Measurements from ENCODE around the gene TENM3. TPM values are rescaled to one million over a fixed set of nuclear protein-coding genes. Genes with fewer than 3 reads are reported as not detected.

Gene TENM3
- total and polyA plus RNA-seq, 5 donors from 2014 or later = not detected

DNA sequence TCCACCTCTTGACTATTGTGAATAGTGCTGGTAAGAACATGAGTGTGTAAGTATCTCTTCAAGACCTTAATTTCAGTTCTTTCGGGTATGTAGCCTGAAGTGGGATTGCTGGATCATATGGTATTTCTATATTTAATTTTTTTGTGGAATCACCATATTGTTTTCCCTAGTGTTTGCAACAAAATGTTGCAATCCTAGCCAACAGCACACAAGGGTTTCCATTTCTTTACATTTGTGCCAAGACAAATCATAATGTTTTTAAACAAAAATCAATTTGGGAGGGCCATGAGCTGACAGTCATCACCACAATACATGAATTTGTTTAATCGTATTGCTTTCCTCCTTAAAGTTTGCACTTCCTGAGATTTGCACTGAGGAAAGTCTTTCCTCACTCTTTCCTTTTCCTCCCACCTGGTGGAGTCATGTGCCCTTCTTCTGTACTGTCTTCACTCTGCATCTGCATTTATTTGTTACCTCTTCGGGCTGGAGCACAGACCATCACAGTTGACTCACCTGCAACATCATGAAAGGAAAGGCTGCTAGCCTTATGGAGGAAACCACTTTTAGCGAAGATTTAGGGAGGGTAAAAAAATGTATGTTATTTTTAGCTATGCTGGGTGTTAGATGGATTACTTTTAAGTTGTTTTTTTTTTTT, 404.6 kb downstream of the TENM3 start:
- Mint-ChIP-seq H3K27me3 (peaks cover 4% of the 10 kb centered on the region), H3K4me1 (no peaks in the 10 kb centered on the region), H3K27ac (no peak overlapping the region), H3K36me3 (no peaks in the 10 kb centered on the region), H3K4me3 (no peak overlapping the region), H3K9me3 (peaks cover 0 to 8% (median 4%) of the 10 kb centered on the region in 7 donors)
- Histone ChIP-seq H3K4me1 (ENCODE audit: control insufficient read depth, insufficient read depth, low read length, poor library complexity, severe bottlenecking) (no peaks in the 10 kb centered on the region), H3K27me3 (ENCODE audit: control insufficient read depth, insufficient read depth, low read length) (no peaks in the 10 kb centered on the region), H3K9me3 (ENCODE audit: control insufficient read depth in 2 of 2, low read length in 2 of 2) (no peaks in the 10 kb centered on the region), H3K36me3 (ENCODE audit: control insufficient read depth, insufficient read depth, low read length) (no peaks in the 10 kb centered on the region), H3K4me3 (ENCODE audit: low read depth, low read length) (no peak overlapping the region), H3K27ac (ENCODE audit: insufficient read depth, low read length, poor library complexity, severe bottlenecking) (no peak overlapping the region)
- ATAC-seq (ENCODE audit: low read depth in 2 of 2) = no peak
- no peak for DNase-seq

DNA sequence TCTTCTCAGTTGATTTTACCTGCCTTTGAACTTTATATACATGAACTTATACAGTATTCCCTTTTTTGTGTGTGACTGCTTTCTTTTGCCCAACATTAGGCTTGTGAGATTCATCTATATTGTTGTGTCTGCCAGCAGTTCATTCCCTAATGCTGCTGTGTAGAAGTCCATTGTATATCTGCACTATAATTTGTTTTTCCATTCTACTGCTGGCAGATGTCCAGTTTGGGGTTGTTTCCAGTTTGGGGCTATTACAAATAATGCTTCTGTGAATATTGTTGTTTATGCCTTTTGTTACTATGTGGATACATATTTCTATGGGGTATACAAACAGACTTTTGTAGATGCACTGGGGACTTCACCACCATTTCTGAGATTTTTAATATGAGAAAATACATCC, 405.6 kb downstream of the TENM3 start:
- H3K27me3 ChIP-seq (ENCODE audit: control insufficient read depth, insufficient read depth, low read length) = no peaks in the 10 kb centered on the region
- H3K36me3 ChIP-seq (ENCODE audit: control insufficient read depth, insufficient read depth, low read length) = no peaks in the 10 kb centered on the region
- H3K4me1 Mint-ChIP-seq = no peaks in the 10 kb centered on the region
- H3K27ac ChIP-seq (ENCODE audit: insufficient read depth, low read length, poor library complexity, severe bottlenecking) = no peak overlapping the region
- peaks cover 0 to 8% (median 4%) of the 10 kb centered on the region in 7 donors for H3K9me3 Mint-ChIP-seq
- H3K9me3 ChIP-seq (ENCODE audit: control insufficient read depth in 2 of 2, low read length in 2 of 2) = no peaks in the 10 kb centered on the region
- H3K4me3 Mint-ChIP-seq = no peak overlapping the region
- ATAC-seq (ENCODE audit: low read depth in 2 of 2) (no peak), DNase-seq (no peak)
- H3K4me1 ChIP-seq (ENCODE audit: control insufficient read depth, insufficient read depth, low read length, poor library complexity, severe bottlenecking) = no peaks in the 10 kb centered on the region
- H3K4me3 ChIP-seq (ENCODE audit: low read depth, low read length) = no peak overlapping the region
- peaks cover 4% of the 10 kb centered on the region for H3K27me3 Mint-ChIP-seq
- H3K27ac Mint-ChIP-seq = no peak overlapping the region
- H3K36me3 Mint-ChIP-seq = no peaks in the 10 kb centered on the region

DNA sequence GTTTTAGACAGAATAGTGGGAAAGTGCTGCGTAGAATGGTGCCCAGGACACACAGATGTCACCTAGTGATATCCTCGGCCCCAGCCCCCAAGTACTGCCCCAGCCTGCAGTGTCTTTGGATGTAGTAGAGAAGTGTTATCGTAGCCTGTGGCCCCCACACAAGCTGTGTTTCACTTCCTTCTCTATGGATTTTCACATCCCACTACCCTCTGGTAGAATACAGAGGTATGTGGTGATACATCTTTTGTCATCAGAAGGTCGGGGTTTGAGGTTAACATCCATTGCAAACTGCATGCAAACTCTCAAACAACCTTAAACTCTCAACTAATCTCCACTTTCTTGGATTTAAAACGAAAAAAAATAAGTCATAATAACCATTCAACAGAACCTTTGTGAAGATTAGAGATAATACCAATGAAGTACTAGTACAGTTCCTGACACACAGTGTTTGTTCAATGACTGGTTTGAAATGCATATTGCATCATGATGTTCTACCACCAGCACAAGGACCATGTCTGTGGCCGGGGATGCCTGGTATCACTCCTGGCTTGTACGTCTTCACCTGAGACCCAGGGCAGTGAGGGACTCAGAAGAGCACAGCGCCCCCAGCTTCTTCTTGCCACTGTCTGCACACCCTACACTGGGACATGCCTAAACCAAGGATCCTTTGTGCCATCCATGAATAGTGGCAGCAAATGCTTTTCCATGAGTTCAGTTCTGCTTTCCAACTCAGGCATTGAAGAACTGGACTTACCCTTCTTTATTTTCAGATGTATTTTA, 406.7 kb downstream of the TENM3 start:
- Mint-ChIP-seq H3K4me3 (no peak overlapping the region), H3K27ac (no peak overlapping the region), H3K27me3 (peaks cover 4% of the 10 kb centered on the region), H3K9me3 (peaks cover 0 to 8% (median 4%) of the 10 kb centered on the region in 7 donors), H3K36me3 (no peaks in the 10 kb centered on the region), H3K4me1 (no peaks in the 10 kb centered on the region)
- H3K4me1 ChIP-seq (ENCODE audit: control insufficient read depth, insufficient read depth, low read length, poor library complexity, severe bottlenecking) = no peaks in the 10 kb centered on the region
- no peaks in the 10 kb centered on the region for H3K27me3 ChIP-seq (ENCODE audit: control insufficient read depth, insufficient read depth, low read length)
- DNase-seq = no peak
- no peak overlapping the region for H3K4me3 ChIP-seq (ENCODE audit: low read depth, low read length)
- ATAC-seq (ENCODE audit: low read depth in 2 of 2) = no peak
- no peaks in the 10 kb centered on the region for H3K36me3 ChIP-seq (ENCODE audit: control insufficient read depth, insufficient read depth, low read length)
- H3K27ac ChIP-seq (ENCODE audit: insufficient read depth, low read length, poor library complexity, severe bottlenecking) = no peak overlapping the region
- no peaks in the 10 kb centered on the region for H3K9me3 ChIP-seq (ENCODE audit: control insufficient read depth in 2 of 2, low read length in 2 of 2)

DNA sequence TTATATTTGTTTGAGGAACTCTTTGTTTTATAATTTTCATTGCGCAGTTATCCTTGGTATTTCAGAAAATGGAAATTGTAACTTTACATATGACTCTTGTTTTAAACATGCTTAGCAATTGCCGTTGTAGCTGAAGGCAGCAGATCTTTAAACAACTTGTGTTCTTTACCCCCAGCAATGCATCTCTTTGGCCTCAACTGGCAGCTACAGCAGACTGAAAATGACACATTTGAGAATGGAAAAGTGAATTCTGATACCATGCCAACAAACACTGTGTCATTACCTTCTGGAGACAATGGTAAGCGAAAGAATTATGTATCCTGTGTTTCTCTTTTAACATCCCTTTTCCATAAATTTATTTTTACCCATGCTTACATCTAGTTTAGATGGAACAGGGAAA, 410.4 kb downstream of the TENM3 start:
- Histone ChIP-seq H3K27ac (ENCODE audit: insufficient read depth, low read length, poor library complexity, severe bottlenecking) (no peak overlapping the region), H3K4me1 (ENCODE audit: control insufficient read depth, insufficient read depth, low read length, poor library complexity, severe bottlenecking) (no peaks in the 10 kb centered on the region), H3K27me3 (ENCODE audit: control insufficient read depth, insufficient read depth, low read length) (no peaks in the 10 kb centered on the region), H3K4me3 (ENCODE audit: low read depth, low read length) (no peak overlapping the region), H3K36me3 (ENCODE audit: control insufficient read depth, insufficient read depth, low read length) (no peaks in the 10 kb centered on the region), H3K9me3 (ENCODE audit: control insufficient read depth in 2 of 2, low read length in 2 of 2) (no peaks in the 10 kb centered on the region)
- H3K9me3 Mint-ChIP-seq = peaks cover 0 to 4% (median 0%) of the 10 kb centered on the region in 7 donors
- ATAC-seq (ENCODE audit: low read depth in 2 of 2) = no peak
- no peaks in the 10 kb centered on the region for H3K4me1 Mint-ChIP-seq
- no peaks in the 10 kb centered on the region for H3K36me3 Mint-ChIP-seq
- DNase-seq = no peak
- H3K4me3 Mint-ChIP-seq = no peak overlapping the region
- H3K27me3 Mint-ChIP-seq = peaks cover 4% of the 10 kb centered on the region
- no peak overlapping the region for H3K27ac Mint-ChIP-seq

DNA sequence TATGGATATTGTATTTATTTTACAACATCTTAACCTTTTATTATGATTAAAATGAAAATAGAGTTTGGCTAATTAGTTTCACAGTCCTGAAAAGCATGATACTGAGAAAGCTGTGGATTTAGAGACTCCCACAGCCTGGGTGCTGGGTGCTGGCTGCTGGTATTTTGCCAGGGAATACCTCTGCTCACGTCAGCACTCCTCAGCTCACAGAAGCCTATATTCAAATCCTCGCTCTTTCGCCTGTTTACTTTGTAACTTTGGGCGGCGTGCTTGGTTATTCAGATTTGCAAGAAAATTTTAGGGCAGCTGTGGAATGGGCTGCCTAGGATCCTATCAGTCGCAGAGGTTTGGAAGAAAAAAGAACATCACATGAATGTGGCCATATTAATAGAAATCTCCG, 412.1 kb downstream of the TENM3 start:
- Histone ChIP-seq H3K27me3 (ENCODE audit: control insufficient read depth, insufficient read depth, low read length) (no peaks in the 10 kb centered on the region), H3K9me3 (ENCODE audit: control insufficient read depth in 2 of 2, low read length in 2 of 2) (no peaks in the 10 kb centered on the region), H3K36me3 (ENCODE audit: control insufficient read depth, insufficient read depth, low read length) (no peaks in the 10 kb centered on the region), H3K27ac (ENCODE audit: insufficient read depth, low read length, poor library complexity, severe bottlenecking) (no peak overlapping the region), H3K4me1 (ENCODE audit: control insufficient read depth, insufficient read depth, low read length, poor library complexity, severe bottlenecking) (no peaks in the 10 kb centered on the region), H3K4me3 (ENCODE audit: low read depth, low read length) (no peak overlapping the region)
- no peaks in the 10 kb centered on the region for H3K4me1 Mint-ChIP-seq
- no peak overlapping the region for H3K4me3 Mint-ChIP-seq
- no peak for ATAC-seq (ENCODE audit: low read depth in 2 of 2)
- no peaks in the 10 kb centered on the region for H3K36me3 Mint-ChIP-seq
- no peak overlapping the region for H3K27ac Mint-ChIP-seq
- H3K9me3 Mint-ChIP-seq = peaks cover 0 to 4% (median 0%) of the 10 kb centered on the region in 7 donors
- peaks cover 3% of the 10 kb centered on the region for H3K27me3 Mint-ChIP-seq
- no peak for DNase-seq

DNA sequence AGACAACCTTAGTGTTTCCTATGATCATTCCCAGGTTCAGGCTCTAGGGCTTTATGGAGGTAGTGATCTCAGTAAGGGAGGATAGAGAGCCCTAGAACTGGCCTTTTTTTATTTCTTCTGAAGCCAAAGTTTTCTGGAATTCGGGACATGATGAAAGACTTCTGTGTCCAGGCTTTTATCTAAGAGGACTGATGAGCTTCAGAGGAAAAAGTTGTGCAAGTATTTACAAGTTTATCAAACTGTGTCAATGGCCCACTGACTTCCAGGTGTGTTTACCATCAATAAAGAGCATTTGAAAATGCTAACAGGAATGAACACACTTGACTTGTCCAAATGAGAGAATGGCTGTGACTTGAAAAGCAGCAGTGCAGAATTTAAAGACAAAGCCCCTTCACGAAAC, 419.3 kb downstream of the TENM3 start:
- Mint-ChIP-seq H3K27me3 (no peaks in the 10 kb centered on the region), H3K9me3 (peaks cover 0 to 2% (median 0%) of the 10 kb centered on the region in 7 donors)

DNA sequence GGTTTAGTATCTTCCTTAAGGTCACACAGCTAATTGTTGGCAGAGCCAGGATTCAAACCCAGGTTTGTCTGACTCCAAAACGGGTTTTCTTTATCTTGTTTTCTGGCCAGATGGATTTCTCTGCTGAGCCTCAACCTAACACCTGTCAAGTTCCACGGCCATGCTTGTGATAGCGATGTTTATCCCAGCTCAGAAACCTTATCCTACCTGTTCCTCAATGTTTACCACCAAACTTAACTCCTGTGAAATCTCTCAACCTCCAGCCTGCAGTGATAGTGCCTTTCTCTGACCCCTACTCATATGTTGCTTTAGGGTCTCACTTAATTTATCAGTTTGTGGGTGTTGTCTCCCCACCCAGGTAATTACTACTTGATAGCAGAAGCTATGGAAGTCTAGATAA, 428.0 kb downstream of the TENM3 start:
- Histone ChIP-seq H3K36me3 (ENCODE audit: control insufficient read depth, insufficient read depth, low read length) (no peaks in the 10 kb centered on the region), H3K27ac (ENCODE audit: insufficient read depth, low read length, poor library complexity, severe bottlenecking) (no peak overlapping the region), H3K4me3 (ENCODE audit: low read depth, low read length) (no peak overlapping the region), H3K9me3 (ENCODE audit: control insufficient read depth in 2 of 2, low read length in 2 of 2) (no peaks in the 10 kb centered on the region), H3K27me3 (ENCODE audit: control insufficient read depth, insufficient read depth, low read length) (no peaks in the 10 kb centered on the region), H3K4me1 (ENCODE audit: control insufficient read depth, insufficient read depth, low read length, poor library complexity, severe bottlenecking) (no peaks in the 10 kb centered on the region)
- Mint-ChIP-seq H3K27ac (no peak overlapping the region), H3K9me3 (peaks cover 0 to 7% (median 0%) of the 10 kb centered on the region in 7 donors), H3K36me3 (no peaks in the 10 kb centered on the region), H3K4me3 (no peak overlapping the region), H3K27me3 (peaks cover 5% of the 10 kb centered on the region), H3K4me1 (peaks cover 0 to 4% (median 0%) of the 10 kb centered on the region in 4 donors)
- DNase-seq (no peak), ATAC-seq (ENCODE audit: low read depth in 2 of 2) (no peak)

More for the DNA sequence above, 419.3 kb downstream of the TENM3 start:
- Mint-ChIP-seq H3K36me3 (no peaks in the 10 kb centered on the region), H3K4me1 (no peaks in the 10 kb centered on the region), H3K4me3 (no peak overlapping the region), H3K27ac (no peak overlapping the region)
- Histone ChIP-seq H3K36me3 (ENCODE audit: control insufficient read depth, insufficient read depth, low read length) (no peaks in the 10 kb centered on the region), H3K27me3 (ENCODE audit: control insufficient read depth, insufficient read depth, low read length) (no peaks in the 10 kb centered on the region), H3K4me3 (ENCODE audit: low read depth, low read length) (no peak overlapping the region), H3K9me3 (ENCODE audit: control insufficient read depth in 2 of 2, low read length in 2 of 2) (no peaks in the 10 kb centered on the region), H3K27ac (ENCODE audit: insufficient read depth, low read length, poor library complexity, severe bottlenecking) (no peak overlapping the region), H3K4me1 (ENCODE audit: control insufficient read depth, insufficient read depth, low read length, poor library complexity, severe bottlenecking) (no peaks in the 10 kb centered on the region)
- ATAC-seq (ENCODE audit: low read depth in 2 of 2) (no peak), DNase-seq (no peak)

DNA sequence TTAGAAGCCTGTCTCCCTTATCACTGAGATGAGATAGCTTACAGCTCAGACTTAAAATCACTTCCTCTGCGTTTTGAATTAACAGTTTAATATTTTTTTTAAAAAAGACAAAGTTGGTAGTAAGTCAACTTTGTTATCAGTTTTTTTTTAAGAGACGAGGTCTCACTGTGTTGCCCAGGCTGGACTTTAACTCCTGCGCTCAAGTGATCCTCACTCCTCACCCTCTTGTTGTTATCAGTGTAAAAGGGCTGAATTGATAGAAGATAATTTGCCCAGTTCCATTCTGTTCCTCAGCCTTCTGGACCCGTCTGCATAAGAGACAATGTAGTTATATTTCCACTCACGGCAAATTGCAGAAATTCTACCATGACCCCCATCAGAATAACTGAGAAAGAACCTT, 428.5 kb downstream of the TENM3 start:
- Mint-ChIP-seq H3K4me3 (no peak overlapping the region), H3K4me1 (peaks cover 0 to 4% (median 0%) of the 10 kb centered on the region in 4 donors), H3K36me3 (no peaks in the 10 kb centered on the region), H3K27me3 (peaks cover 5% of the 10 kb centered on the region), H3K27ac (no peak overlapping the region), H3K9me3 (peaks cover 0 to 7% (median 0%) of the 10 kb centered on the region in 7 donors)
- DNase-seq (no peak), ATAC-seq (ENCODE audit: low read depth in 2 of 2) (no peak)
- Histone ChIP-seq H3K9me3 (ENCODE audit: control insufficient read depth in 2 of 2, low read length in 2 of 2) (no peaks in the 10 kb centered on the region), H3K36me3 (ENCODE audit: control insufficient read depth, insufficient read depth, low read length) (no peaks in the 10 kb centered on the region), H3K4me1 (ENCODE audit: control insufficient read depth, insufficient read depth, low read length, poor library complexity, severe bottlenecking) (no peaks in the 10 kb centered on the region), H3K4me3 (ENCODE audit: low read depth, low read length) (no peak overlapping the region), H3K27ac (ENCODE audit: insufficient read depth, low read length, poor library complexity, severe bottlenecking) (no peak overlapping the region), H3K27me3 (ENCODE audit: control insufficient read depth, insufficient read depth, low read length) (no peaks in the 10 kb centered on the region)
